ENCODE results near the gene YJU2. TPM values are rescaled to one million over a fixed set of nuclear protein-coding genes. Genes with fewer than 3 reads are reported as not detected.

Gene YJU2
- total RNA-seq: 10 to 100 TPM; 24.8 to 25.5 TPM

DNA sequence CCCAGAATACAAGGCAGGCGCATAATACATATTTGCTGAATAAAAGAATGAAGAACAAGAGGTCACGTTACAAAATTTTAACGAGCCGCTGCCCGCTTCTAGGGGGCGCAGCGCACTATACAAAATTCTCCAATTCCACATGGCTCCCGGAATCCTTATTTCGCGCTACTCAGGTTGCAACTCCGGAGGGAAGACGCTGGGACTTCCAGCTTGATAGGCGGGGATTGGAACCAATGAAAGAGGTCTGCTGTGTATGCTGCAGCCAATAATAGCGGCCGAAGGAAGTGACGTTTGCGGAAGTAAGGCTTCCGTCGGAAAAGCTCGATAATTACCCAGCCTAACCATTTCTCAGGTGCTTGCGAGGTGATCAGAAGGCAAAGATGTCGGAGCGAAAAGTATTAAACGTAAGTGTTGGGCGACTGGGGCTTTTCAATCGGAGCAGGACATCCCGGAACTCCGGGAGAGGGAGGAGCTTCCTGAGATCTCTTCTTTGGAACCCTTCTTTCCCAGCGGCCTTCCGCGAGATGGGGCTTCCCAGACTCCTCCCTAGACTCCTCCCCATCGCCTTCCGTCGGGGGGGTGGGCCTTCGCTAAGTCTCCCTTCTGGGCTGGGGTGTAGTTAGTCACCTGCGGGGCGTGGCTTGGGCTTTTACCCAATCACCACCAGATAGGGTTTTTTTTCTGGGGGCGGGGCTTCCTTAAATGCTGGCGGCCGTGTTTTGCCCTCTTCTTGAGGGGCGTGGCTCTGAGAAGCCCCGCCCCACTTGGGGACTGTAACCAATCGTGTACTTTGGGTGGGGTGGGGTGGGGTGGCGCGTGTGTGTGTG is at the start of gene YJU2:
YJU2 (plus strand) TSS at position 314 of the 827 bp plus-strand sequence; CDS start at position 381, 67 bp downstream.
- ChIA-PET CTCF (interaction anchor here (0.6 to 1.3 kb wide), 8 partner anchors 8 to 278 kb away, joined by 3 to 8 read pairs (median 3); no protein-coding TSS in a partner anchor), POLR2A (interaction anchor here (1.0 kb wide), 1 partner anchor 51 kb away, joined by 6 read pairs; no protein-coding TSS in a partner anchor)
- Mint-ChIP-seq H3K27ac (peak within 1 kb of the TSS; percentile 99), H3K4me3 (peak within 1 kb of the TSS; percentile 95), H3K36me3 (ENCODE audit: low read depth) (peaks cover 29% of the 10 kb centered on the region), H3K9me3 (peaks cover 2% of the 10 kb centered on the region), H3K27me3 (peaks cover 1% of the 10 kb centered on the region), H3K4me1 (peaks cover 27% of the 10 kb centered on the region)
- DNase-seq: peak; percentile 99

DNA sequence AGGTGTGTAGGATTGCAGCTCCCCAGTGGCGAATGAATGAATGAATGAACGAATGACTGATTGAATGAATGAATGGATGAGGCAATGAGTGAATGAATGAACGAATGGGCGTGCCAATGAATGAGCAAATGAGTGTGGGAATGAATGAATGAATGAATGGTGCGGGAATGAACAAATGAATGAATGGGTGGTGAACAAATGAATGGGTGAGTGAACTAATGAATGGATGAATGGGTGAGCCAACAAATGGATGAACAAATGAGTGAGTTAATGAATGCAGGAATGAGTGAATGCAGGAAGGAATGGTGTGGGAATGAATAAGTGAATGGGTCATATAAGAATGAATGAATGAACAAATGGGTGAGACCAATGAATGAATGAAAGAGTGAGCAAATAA is 49.7 kb upstream of the YJU2 start:
- H3K27me3 Mint-ChIP-seq: peaks cover 43% of the 10 kb centered on the region
- no peak for DNase-seq
- H3K4me1 Mint-ChIP-seq: peaks cover 9% of the 10 kb centered on the region
- POLR2A ChIA-PET: no interaction called here
- H3K4me3 Mint-ChIP-seq: no peak overlapping the region
- CTCF ChIA-PET: no interaction called here
- peaks cover 10% of the 10 kb centered on the region for H3K9me3 Mint-ChIP-seq
- H3K27ac Mint-ChIP-seq: no peak overlapping the region
- peaks cover 9% of the 10 kb centered on the region for H3K36me3 Mint-ChIP-seq (ENCODE audit: low read depth)

DNA sequence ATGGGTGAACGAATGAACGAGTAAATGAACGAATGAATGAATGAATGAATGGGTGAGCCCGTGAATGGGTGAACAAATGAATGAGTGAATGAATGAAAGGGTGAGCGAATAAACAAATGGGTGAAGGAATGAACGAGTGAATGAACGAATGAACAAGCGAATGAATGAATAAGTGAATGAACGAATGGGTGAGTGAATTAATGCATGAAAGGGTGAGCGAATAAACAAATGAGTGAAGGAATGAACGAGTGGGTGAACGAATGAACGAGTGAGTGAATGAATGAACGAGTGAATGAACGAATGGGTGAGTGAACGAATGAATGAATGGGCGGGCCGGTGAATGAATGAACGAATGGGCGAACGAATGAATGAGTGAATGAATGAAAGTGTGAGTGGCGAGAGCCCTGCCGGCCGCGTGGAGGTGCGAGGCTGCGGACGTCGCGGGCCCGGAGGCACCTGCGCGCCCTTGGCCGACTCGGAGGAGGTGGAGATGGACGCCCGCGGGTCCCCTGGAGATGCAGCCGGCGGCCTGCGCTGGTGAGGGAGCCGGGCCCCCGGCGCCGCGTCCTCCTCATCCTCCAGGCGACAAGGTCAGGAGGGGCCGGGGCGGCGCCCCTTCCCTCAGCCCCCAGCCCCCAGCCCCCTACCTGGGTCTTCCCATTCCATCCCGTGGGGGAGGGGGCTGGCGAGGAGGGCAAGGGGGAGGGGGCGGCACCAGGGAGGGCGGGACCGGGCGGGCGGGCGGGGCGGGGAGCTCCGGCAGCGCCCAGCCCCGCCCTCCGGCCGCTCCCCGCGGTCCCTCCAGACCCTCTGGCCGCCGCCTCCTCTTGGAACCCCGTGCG is 49.0 kb upstream of the YJU2 start:
- no peak for DNase-seq
- Mint-ChIP-seq H3K9me3 (peaks cover 10% of the 10 kb centered on the region), H3K27me3 (peaks cover 43% of the 10 kb centered on the region), H3K4me1 (peaks cover 9% of the 10 kb centered on the region), H3K27ac (peak overlapping the region; percentile 36), H3K4me3 (no peak overlapping the region), H3K36me3 (ENCODE audit: low read depth) (peaks cover 9% of the 10 kb centered on the region)
- POLR2A ChIA-PET: no interaction called here
- CTCF ChIA-PET: no interaction called here

DNA sequence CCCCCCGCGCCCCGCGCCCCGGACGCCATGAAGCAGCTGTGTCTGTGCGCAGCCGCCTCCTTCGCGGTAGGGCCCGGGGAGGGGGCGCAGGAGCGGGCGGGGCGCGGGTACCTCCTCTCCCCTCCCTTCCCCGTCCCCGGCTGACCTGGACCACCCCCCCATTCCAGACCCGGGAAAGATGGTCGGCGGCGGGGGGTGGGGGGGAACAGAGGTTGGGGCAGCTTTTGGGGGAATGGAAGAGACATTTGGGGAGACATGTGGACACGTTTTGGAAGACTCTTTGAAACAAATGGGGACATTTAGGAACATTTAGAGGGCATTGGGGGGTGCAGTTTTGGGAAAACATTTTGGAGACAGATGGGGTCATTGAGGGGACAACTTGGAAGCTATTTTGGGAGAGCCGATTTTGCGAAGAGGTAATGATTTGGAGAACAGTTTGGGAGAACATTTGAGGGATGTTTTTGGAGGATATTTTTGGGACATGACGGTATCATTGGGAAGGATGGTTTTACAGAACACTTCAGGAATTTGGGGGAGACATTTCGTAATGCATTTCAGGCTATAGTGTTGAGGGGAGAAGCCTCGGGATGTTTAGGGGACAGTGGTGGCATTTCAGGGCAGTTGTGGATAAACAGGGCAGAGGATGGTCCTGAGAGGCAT is 48.3 kb upstream of the YJU2 start:
- no peak for DNase-seq
- ChIA-PET CTCF (no interaction called here), POLR2A (no interaction called here)
- Mint-ChIP-seq H3K27ac (no peak overlapping the region), H3K4me1 (peaks cover 9% of the 10 kb centered on the region), H3K9me3 (peaks cover 10% of the 10 kb centered on the region), H3K36me3 (ENCODE audit: low read depth) (peaks cover 9% of the 10 kb centered on the region), H3K27me3 (peaks cover 39% of the 10 kb centered on the region), H3K4me3 (no peak overlapping the region)

DNA sequence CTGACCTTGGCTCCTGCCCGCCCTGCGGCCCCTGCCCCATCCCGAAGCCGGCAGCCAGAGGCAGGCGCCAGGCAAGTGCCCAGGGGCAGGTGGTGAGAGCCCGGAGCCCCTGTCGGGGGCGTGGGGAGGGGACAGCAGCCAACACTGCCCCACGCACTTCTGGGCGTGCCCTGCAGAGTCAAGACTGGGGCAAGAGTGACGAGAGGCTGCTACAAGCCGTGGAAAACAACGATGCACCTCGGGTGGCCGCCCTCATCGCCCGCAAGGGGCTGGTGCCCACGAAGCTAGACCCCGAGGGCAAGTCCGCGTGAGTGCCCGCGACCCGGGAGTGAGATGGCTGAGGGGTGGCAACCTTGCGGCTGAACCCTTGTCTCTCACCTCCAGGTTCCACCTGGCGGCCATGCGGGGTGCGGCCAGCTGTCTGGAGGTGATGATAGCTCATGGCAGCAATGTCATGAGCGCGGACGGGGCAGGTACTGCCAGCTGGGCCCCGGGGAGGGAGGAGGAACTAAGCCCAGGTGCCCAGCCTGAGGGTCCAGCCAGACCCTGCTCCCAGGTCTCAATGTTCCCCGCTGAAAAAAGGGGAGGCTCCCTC is 47.1 kb upstream of the YJU2 start:
- H3K4me3 Mint-ChIP-seq: no peak overlapping the region
- ChIA-PET POLR2A (no interaction called here), CTCF (interaction anchor here (0.7 to 2.6 kb wide), 4 partner anchors 9 to 14 kb away, joined by 3 to 6 read pairs (median 3); no protein-coding TSS in a partner anchor)
- DNase-seq: no peak
- H3K9me3 Mint-ChIP-seq: peaks cover 10% of the 10 kb centered on the region
- H3K27ac Mint-ChIP-seq: no peak overlapping the region
- peaks cover 33% of the 10 kb centered on the region for H3K27me3 Mint-ChIP-seq
- peaks cover 11% of the 10 kb centered on the region for H3K4me1 Mint-ChIP-seq
- peaks cover 9% of the 10 kb centered on the region for H3K36me3 Mint-ChIP-seq (ENCODE audit: low read depth)

DNA sequence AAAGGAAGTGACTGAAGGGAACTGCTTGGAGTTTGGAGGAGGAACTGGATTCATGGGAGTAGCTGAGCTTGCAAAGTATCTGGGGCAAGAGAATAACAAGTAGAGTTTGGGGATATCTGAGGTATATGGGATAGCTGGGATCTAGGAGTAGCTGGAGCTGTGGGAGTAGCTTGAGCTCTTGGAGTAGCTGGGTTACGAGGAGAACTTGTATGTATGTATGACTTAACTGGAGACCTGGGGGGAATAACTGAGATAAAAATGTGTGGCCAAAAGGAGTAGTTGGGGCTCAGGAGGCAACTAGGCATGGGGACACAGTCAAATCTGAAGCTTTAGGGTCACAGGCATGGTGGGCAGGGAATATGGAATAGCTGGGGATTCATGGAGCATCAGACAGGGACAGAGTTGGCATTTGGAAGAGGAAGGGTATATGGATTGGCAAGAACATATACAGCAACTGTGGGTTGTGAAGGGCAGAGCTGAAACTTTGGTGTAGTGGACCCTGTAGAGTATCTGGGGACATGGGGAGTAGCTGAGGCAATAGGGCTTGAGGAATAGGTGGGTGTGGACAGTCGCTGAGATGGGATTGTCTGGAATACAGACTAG is 45.8 kb upstream of the YJU2 start:
- Mint-ChIP-seq H3K4me3 (no peak overlapping the region), H3K4me1 (peaks cover 11% of the 10 kb centered on the region), H3K36me3 (ENCODE audit: low read depth) (peaks cover 9% of the 10 kb centered on the region), H3K9me3 (peaks cover 10% of the 10 kb centered on the region), H3K27me3 (peaks cover 32% of the 10 kb centered on the region), H3K27ac (no peak overlapping the region)
- POLR2A ChIA-PET: no interaction called here
- DNase-seq: no peak
- CTCF ChIA-PET: interaction anchor here (1.0 to 2.6 kb wide), 4 partner anchors 11 to 544 kb away, joined by 3 to 6 read pairs (median 4); no protein-coding TSS in a partner anchor

DNA sequence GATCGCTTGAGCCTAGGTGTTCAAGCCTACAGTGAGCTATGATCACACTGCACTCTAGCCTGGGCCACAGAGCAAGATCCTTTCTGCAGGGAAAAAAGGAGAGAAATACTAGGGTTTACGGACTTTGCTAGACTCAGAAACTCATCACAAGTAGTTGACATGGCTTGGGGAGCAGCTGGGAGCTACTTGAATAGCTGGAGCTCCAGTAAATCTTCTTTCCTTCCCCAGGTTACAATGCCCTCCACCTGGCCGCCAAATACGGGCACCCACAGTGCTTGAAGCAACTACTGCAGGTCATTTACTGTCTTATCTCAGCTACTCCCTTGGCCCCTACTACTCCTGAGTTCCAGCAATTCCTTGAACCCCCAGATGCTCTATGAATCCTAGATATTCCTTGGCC is 45.1 kb upstream of the YJU2 start:
- H3K36me3 Mint-ChIP-seq (ENCODE audit: low read depth): peaks cover 9% of the 10 kb centered on the region

DNA sequence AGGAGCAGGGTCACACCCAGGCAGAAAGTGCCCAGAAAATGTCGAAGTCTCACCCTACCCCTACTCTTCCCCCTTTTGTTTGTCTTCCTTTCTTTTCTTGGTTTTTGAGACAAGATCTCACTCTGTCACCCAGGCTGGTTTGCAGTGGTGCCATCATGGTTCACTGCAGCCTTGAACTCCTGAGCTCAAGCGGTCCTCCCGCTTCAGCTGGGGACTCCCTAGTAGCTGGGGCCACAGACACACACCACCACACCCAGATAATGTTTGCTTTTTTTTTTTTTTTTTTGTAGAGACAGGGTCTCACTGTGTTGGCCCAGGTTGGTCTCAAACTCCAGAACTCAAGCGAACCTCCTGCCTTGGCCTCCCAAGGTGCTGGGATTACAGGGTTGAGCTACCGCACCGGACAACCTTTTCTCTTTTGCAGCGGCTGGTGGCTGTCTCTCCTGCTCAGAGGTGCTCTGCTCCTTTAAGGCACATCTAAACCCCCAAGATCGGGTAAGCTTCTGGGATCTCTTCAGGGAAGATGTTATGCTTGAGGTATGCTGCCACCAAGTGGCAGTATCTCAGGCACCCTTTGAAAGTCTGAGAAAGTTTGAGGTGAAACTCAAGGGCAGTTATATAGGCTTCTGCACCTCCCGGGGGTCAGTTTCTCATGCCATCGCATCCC is 39.9 kb upstream of the YJU2 start:
- ChIA-PET POLR2A (no interaction called here), CTCF (interaction anchor here (1.4 kb wide), 1 partner anchor 219 kb away, joined by 3 read pairs; no protein-coding TSS in a partner anchor)
- Mint-ChIP-seq H3K27ac (no peak overlapping the region), H3K4me3 (no peak overlapping the region), H3K4me1 (peaks cover 2% of the 10 kb centered on the region), H3K27me3 (no peaks in the 10 kb centered on the region), H3K9me3 (no peaks in the 10 kb centered on the region), H3K36me3 (ENCODE audit: low read depth) (no peaks in the 10 kb centered on the region)
- DNase-seq: no peak

More for the DNA sequence above, 45.1 kb upstream of the YJU2 start:
- Mint-ChIP-seq H3K9me3 (peaks cover 10% of the 10 kb centered on the region), H3K4me1 (peaks cover 11% of the 10 kb centered on the region), H3K27me3 (peaks cover 32% of the 10 kb centered on the region), H3K27ac (no peak overlapping the region), H3K4me3 (no peak overlapping the region)
- ChIA-PET POLR2A (no interaction called here), CTCF (interaction anchor here (1.0 to 2.6 kb wide), 5 partner anchors 9 to 543 kb away, joined by 3 to 6 read pairs (median 5); no protein-coding TSS in a partner anchor)
- no peak for DNase-seq

DNA sequence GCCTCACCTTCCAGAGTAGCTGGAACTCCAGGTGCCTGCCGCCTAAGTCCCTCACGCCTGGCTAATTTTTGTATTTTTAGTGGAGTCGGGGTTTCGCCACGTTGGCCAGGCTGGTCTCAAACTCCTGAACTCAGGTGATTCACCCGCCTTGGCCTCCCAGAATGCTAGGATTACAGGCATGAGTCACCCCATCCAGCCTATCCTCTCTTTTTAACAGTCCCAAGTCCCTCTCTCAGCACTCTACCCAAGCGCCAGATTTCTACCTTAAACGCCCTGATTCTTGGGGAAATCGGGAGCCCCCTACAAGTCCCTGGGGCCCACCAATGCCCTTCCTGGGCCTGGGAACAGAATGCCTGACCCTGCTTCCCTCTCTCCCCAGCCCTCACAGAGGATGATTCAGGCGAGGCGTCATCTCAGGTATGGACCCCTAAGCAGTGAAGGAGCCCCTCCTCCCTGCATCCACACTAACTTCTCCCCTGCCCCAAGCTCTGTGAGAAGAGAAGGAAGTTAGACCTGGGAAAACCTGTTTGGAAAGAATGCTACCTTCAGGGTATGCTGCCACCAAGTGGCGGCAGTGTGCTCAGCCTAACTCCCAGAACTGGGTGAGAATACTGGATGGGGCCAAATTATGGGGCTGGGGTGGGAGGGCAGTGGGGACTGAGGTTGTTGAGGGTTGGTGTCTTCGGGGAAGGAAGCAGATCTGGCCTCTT is 38.3 kb upstream of the YJU2 start:
- ChIA-PET CTCF (interaction anchor here (1.0 to 1.4 kb wide), 2 partner anchors 9 to 221 kb away, joined by 3 read pairs; no protein-coding TSS in a partner anchor), POLR2A (no interaction called here)
- H3K4me3 Mint-ChIP-seq: no peak overlapping the region
- peaks cover 2% of the 10 kb centered on the region for H3K4me1 Mint-ChIP-seq
- H3K9me3 Mint-ChIP-seq: no peaks in the 10 kb centered on the region
- no peaks in the 10 kb centered on the region for H3K36me3 Mint-ChIP-seq (ENCODE audit: low read depth)
- no peak for DNase-seq
- H3K27ac Mint-ChIP-seq: no peak overlapping the region
- no peaks in the 10 kb centered on the region for H3K27me3 Mint-ChIP-seq

DNA sequence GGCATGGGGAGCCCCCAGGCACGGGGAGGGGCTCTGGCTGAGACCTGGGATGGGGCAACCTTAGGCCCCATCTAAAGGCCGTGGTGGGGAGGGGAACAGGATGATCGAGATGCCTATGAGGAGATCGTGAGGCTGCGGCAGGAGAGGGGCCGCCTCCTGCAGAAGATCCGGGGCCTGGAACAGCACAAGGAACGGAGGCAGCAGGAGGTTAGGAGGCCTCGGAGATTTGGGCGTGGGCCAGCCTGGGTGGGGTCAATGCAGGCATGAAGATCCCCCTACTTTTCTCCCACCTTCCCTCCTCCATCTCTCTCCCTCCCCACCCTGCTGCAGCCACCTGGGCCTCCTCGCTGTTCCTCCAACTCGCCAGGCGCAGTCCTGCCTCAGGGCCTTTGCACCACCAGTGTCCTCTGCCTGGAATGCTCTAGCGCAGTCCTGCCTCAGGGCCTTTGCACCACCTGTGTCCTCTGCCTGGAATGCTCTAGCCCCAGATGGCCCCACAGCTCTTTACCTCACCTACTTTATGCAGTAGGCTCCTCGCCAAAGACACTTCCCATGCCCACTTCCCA is 36.6 kb upstream of the YJU2 start:
- POLR2A ChIA-PET: no interaction called here
- no peak for DNase-seq
- Mint-ChIP-seq H3K36me3 (ENCODE audit: low read depth) (no peaks in the 10 kb centered on the region), H3K4me1 (peaks cover 8% of the 10 kb centered on the region), H3K4me3 (no peak overlapping the region), H3K27me3 (no peaks in the 10 kb centered on the region), H3K9me3 (no peaks in the 10 kb centered on the region), H3K27ac (no peak overlapping the region)
- CTCF ChIA-PET: no interaction called here

DNA sequence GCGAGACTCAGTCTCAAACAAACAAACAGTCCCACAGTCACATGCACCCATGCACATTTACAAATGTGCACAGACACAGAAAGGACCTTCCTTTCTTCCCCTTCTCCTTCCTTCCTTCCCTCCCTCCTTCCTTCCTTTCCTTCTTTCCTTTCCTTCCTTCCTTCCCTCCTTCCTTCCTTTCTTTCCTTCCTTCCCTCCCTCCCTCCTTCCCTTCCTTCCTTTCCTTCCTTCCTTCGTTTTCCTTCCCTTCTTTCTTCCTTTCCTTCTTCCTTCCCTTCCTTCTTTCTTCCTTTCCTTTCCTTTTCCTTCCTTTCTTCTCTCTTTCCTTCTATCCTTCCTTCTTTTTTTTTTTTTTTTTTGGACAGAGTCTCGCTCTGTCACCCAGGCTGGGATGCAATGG is 33.8 kb upstream of the YJU2 start:
- no peak overlapping the region for H3K4me3 Mint-ChIP-seq
- H3K27ac Mint-ChIP-seq: no peak overlapping the region
- H3K27me3 Mint-ChIP-seq: no peaks in the 10 kb centered on the region
- H3K9me3 Mint-ChIP-seq: peaks cover 3% of the 10 kb centered on the region
- no peaks in the 10 kb centered on the region for H3K36me3 Mint-ChIP-seq (ENCODE audit: low read depth)
- peaks cover 8% of the 10 kb centered on the region for H3K4me1 Mint-ChIP-seq
- ChIA-PET POLR2A (no interaction called here), CTCF (interaction anchor here (1.1 kb wide), 1 partner anchor 157 kb away, joined by 3 read pairs; no protein-coding TSS in a partner anchor)
- DNase-seq: no peak
